Neural cell (in vitro differentiated cells): ENCODE data around the gene KIRREL3. TPM values are rescaled to one million over a fixed set of nuclear protein-coding genes. Genes with fewer than 3 reads are reported as not detected.
"Not testable (repeated sequence)": the region's sequence is repeated elsewhere in the genome, so short reads cannot be mapped to it uniquely, and the experiment has no call there.

ENCODE experiments used
- H2AFZ ChIP-seq: fragments of 200-600, 300-800 bp; sonication (generic), shearing (Covaris generic); 2 replicates; pipeline ENCODE4 v1.6.0; 2014; ENCODE audit warnings: low read depth, mild to moderate bottlenecking, antibody characterized with exemption, low read length, moderate library complexity
- H3F3A ChIP-seq: fragments of 200-600 bp; shearing (Covaris generic); 2 replicates; pipeline ENCODE4 v1.6.1; 2016; ENCODE audit warnings: mild to moderate bottlenecking, moderate library complexity, mixed read lengths, antibody characterized with exemption, low read length; ENCODE audit not compliant: insufficient read depth, poor library complexity, severe bottlenecking
- H3K27ac ChIP-seq: fragments of 200-600, 300-800 bp; sonication (generic), shearing (Covaris generic); 2 replicates; pipeline ENCODE4 v1.5.1; 2014; ENCODE audit warnings: mild to moderate bottlenecking, low read length, moderate library complexity
- H3K27me3 ChIP-seq: fragments of 300-800, 200-600 bp; sonication (generic), shearing (Covaris generic); 2 replicates; pipeline ENCODE4 v1.6.0; 2014; ENCODE audit warnings: mild to moderate bottlenecking, low read depth, low read length, moderate library complexity; ENCODE audit not compliant: insufficient read depth
- H3K36me3 ChIP-seq: fragments of 300-800, 200-600 bp; sonication (generic), shearing (Covaris generic); 2 replicates; pipeline ENCODE4 v1.5.1; 2014; ENCODE audit warnings: mild to moderate bottlenecking, antibody characterized with exemption, low read length, moderate library complexity; ENCODE audit not compliant: insufficient read depth
- H3K4me2 ChIP-seq: fragments of 300-800, 200-600 bp; sonication (generic), shearing (Covaris generic); 2 replicates; pipeline ENCODE4 v1.6.0; 2014; ENCODE audit warnings: mild to moderate bottlenecking, low read length
- H3K4me3 ChIP-seq: fragments of 300-800, 200-600 bp; sonication (generic), shearing (Covaris generic); 2 replicates; pipeline ENCODE4 v1.5.1; 2014; ENCODE audit warnings: mild to moderate bottlenecking, low read length, moderate library complexity
- H3K79me2 ChIP-seq: fragments of 200-600 bp; shearing (Covaris generic); replicated peaks from 2 replicates; pipeline ENCODE4 v1.6.0; 2014; ENCODE audit warnings: mild to moderate bottlenecking, low read length, moderate library complexity; ENCODE audit not compliant: insufficient read depth
- H3K9ac ChIP-seq: fragments of 300-800, 200-600 bp; sonication (generic), shearing (Covaris generic); 2 replicates; pipeline ENCODE4 v1.6.1; 2016; ENCODE audit warnings: mild to moderate bottlenecking, low read length, mixed read lengths
- H3K9me2 ChIP-seq: fragments of 200-600 bp; shearing (Covaris generic); 2 replicates; pipeline ENCODE4 v1.6.1; 2016; ENCODE audit warnings: mild to moderate bottlenecking, low read length, mixed read lengths; ENCODE audit not compliant: insufficient read depth
- H3K9me3 ChIP-seq: fragments of 200-600, 300-800 bp; sonication (generic), shearing (Covaris generic); 2 replicates; pipeline ENCODE4 v1.6.1; 2016; ENCODE audit warnings: mild to moderate bottlenecking, mixed run types, low read length, moderate library complexity, mixed read lengths
- H4K20me1 ChIP-seq: fragments of 200-600 bp; shearing (Covaris generic); 2 replicates; pipeline ENCODE4 v1.6.1; 2016; ENCODE audit warnings: mild to moderate bottlenecking, mixed run types; ENCODE audit not compliant: insufficient read depth
- CTCF ChIP-seq: fragments of 450-650 bp; IDR thresholded peaks from 2 replicates; pipeline ENCODE4 v1.5.1; 2014; ENCODE audit warnings: antibody characterized with exemption, mild to moderate bottlenecking, moderate library complexity; ENCODE audit not compliant: poor library complexity, severe bottlenecking
- EP300 ChIP-seq: fragments of 450-650 bp; conservative IDR thresholded peaks from 2 replicates; pipeline ENCODE4 v1.6.1; 2014; ENCODE audit warnings: antibody characterized with exemption, mild to moderate bottlenecking, moderate library complexity; ENCODE audit not compliant: poor library complexity, severe bottlenecking
- EZH2 ChIP-seq: fragments of 200-600, 300-800 bp; shearing (Covaris generic), sonication (generic); IDR thresholded peaks from 2 replicates; pipeline ENCODE4 v1.6.1; 2014; ENCODE audit warnings: antibody characterized with exemption, low read length, borderline replicate concordance, mild to moderate bottlenecking; ENCODE audit not compliant: insufficient read depth, poor library complexity, severe bottlenecking
- MXI1 ChIP-seq: fragments of 450-650 bp; conservative IDR thresholded peaks from 2 replicates; pipeline ENCODE4 v1.6.1; 2014; ENCODE audit warnings: antibody characterized with exemption, mild to moderate bottlenecking; ENCODE audit not compliant: poor library complexity, severe bottlenecking
- POLR2AphosphoS5 ChIP-seq: IDR thresholded peaks from 2 replicates; pipeline ENCODE4 v1.6.1; 2012
- RAD21 ChIP-seq: fragments of 450-650 bp; conservative IDR thresholded peaks from 2 replicates; pipeline ENCODE4 v1.6.1; 2014; ENCODE audit warnings: antibody characterized with exemption, mild to moderate bottlenecking, moderate library complexity
- REST ChIP-seq: IDR thresholded peaks from 2 replicates; pipeline ENCODE4 v1.6.1; 2012; ENCODE audit warnings: borderline replicate concordance
- SMC3 ChIP-seq: fragments of 450-650 bp; conservative IDR thresholded peaks from 2 replicates; pipeline ENCODE4 v1.6.1; 2014; ENCODE audit warnings: antibody characterized with exemption, mild to moderate bottlenecking, moderate library complexity; ENCODE audit not compliant: poor library complexity
- TAF1 ChIP-seq: IDR thresholded peaks from 2 replicates; pipeline ENCODE4 v1.6.1; 2012; ENCODE audit warnings: low read depth
- polyA plus RNA-seq: library from polyadenylated mRNA; depleted of rRNA; stranded (reverse); fragments of >200 nt; gene quantifications from 2 replicates; pipeline ENCODE4 v1.2.3, GENCODE V29; 2014

KIRREL3 gene
- polyA plus RNA-seq, 1 donor from 2014 or later = 23.8 TPM

GRCh38 chr11:126396965-126397364 is 603.6 kb downstream of the KIRREL3 start:
- Histone ChIP-seq H3K27ac (no peak overlapping the region), H2AFZ (no peak overlapping the region)

GRCh38 chr11:126396266-126396665 is 604.3 kb downstream of the KIRREL3 start:
- H3K4me2 ChIP-seq, H3F3A ChIP-seq, H3K9me2 ChIP-seq, H3K4me3 ChIP-seq, H3K79me2 ChIP-seq, H3K36me3 ChIP-seq, H3K27me3 ChIP-seq, H2AFZ ChIP-seq, H4K20me1 ChIP-seq, H3K27ac ChIP-seq, H3K9me3 ChIP-seq, H3K9ac ChIP-seq: not testable (repeated sequence)

More at GRCh38 chr11:126396965-126397364, 603.6 kb downstream of the KIRREL3 start:
- H3K9me2 ChIP-seq = no peaks in the 10 kb centered on the region
- TF ChIP-seq RAD21 (no peak), REST (no peak), POLR2AphosphoS5 (no peak), EP300 (no peak), CTCF (no peak), SMC3 (no peak), MXI1 (no peak), TAF1 (no peak), EZH2 (no peak)
- no peaks in the 10 kb centered on the region for H4K20me1 ChIP-seq
- H3K4me2 ChIP-seq = no peak overlapping the region
- no peak overlapping the region for H3K4me3 ChIP-seq
- no peaks in the 10 kb centered on the region for H3K79me2 ChIP-seq
- H3K36me3 ChIP-seq = no peaks in the 10 kb centered on the region
- no peaks in the 10 kb centered on the region for H3F3A ChIP-seq
- H3K27me3 ChIP-seq = no peaks in the 10 kb centered on the region
- no peaks in the 10 kb centered on the region for H3K9me3 ChIP-seq
- no peak overlapping the region for H3K9ac ChIP-seq

GRCh38 chr11:126395784-126396183 is 604.8 kb downstream of the KIRREL3 start:
- H3K9me3 ChIP-seq, H3K27ac ChIP-seq, H3K36me3 ChIP-seq, H3K27me3 ChIP-seq, H3K9me2 ChIP-seq, H4K20me1 ChIP-seq, H3K4me2 ChIP-seq, H2AFZ ChIP-seq, H3K9ac ChIP-seq, H3F3A ChIP-seq, H3K79me2 ChIP-seq, H3K4me3 ChIP-seq: not testable (repeated sequence)

GRCh38 chr11:126394634-126395072 is 605.9 kb downstream of the KIRREL3 start:
- H3K79me2 ChIP-seq = not testable (repeated sequence)

More at GRCh38 chr11:126394634-126395072, 605.9 kb downstream of the KIRREL3 start:
- H2AFZ ChIP-seq, H3K9me3 ChIP-seq, H3K36me3 ChIP-seq, H3K4me2 ChIP-seq, H4K20me1 ChIP-seq, H3F3A ChIP-seq, H3K9ac ChIP-seq, H3K27ac ChIP-seq, H3K9me2 ChIP-seq, H3K4me3 ChIP-seq, H3K27me3 ChIP-seq: not testable (repeated sequence)
